H1 (cell line): ENCODE measurements around the gene DNAJC9. TPM values are rescaled to one million over a fixed set of nuclear protein-coding genes. Genes with fewer than 3 reads are reported as not detected.

Experiments used
- CTCF ChIA-PET: fragments of 300-600 bp; sonication (Branson Sonifier 250); formaldehyde crosslinking; loops from one replicate; lab custom pipeline; 2021; ENCODE audit not compliant: partially characterized antibody; lab: Charles Lee
- POLR2A ChIA-PET: fragments of 300-600 bp; sonication (Branson Sonifier 250); formaldehyde crosslinking; loops from one replicate; lab custom pipeline; 2021; ENCODE audit warnings: inconsistent platforms; ENCODE audit not compliant: partially characterized antibody; lab: Charles Lee
- DNase-seq, 2 experiments: peaks; one replicate each; pipeline versions ENCODE4 v3.0.0 to v3.0.0-alpha.2; 2010 to 2022; ENCODE audit warnings: low spot score in 2 of 2, low read depth in 1 of 2, mixed read lengths in 1 of 2
- FAIRE-seq: peaks from 2 replicates; lab custom pipeline; 2011; peaks lifted over from hg19 to GRCh38; lab: Jason Lieb, UNC
- H2AFZ ChIP-seq: 2 replicates; pipeline ENCODE4 v1.8.1; 2012; ENCODE audit warnings: low read length, inconsistent platforms
- H2AK5ac ChIP-seq: 2 replicates; pipeline ENCODE4 v1.6.1; 2013; ENCODE audit warnings: low read depth, low read length
- H2BK120ac ChIP-seq: replicated peaks from 2 replicates; pipeline ENCODE3; 2013; ENCODE audit warnings: low read depth, low read length, inconsistent platforms
- H2BK12ac ChIP-seq: 2 replicates; pipeline ENCODE4 v1.6.1; 2013; ENCODE audit warnings: low read depth, low read length
- H2BK15ac ChIP-seq: 2 replicates; pipeline ENCODE4 v1.6.1; 2013; ENCODE audit warnings: low read length
- H2BK20ac ChIP-seq: 2 replicates; pipeline ENCODE4 v1.6.1; 2013; ENCODE audit warnings: low read length
- H2BK5ac ChIP-seq: 2 replicates; pipeline ENCODE4 v1.6.1; 2013; ENCODE audit warnings: low read depth, low read length
- H3K14ac ChIP-seq: 2 replicates; pipeline ENCODE4 v1.6.1; 2013; ENCODE audit warnings: inconsistent platforms; ENCODE audit not compliant: insufficient read length
- H3K18ac ChIP-seq: 2 replicates; pipeline ENCODE4 v1.6.1; 2013; ENCODE audit warnings: low read length; ENCODE audit errors: extremely low read depth
- H3K23ac ChIP-seq: 2 replicates; pipeline ENCODE4 v1.6.1; 2013; ENCODE audit warnings: inconsistent platforms; ENCODE audit not compliant: insufficient read length
- H3K23me2 ChIP-seq: 2 replicates; pipeline ENCODE4 v1.6.1; 2013; ENCODE audit warnings: low read depth, low read length
- H3K27ac ChIP-seq: 2 replicates; pipeline ENCODE4 v1.6.1; 2011; ENCODE audit warnings: low read depth, low read length, inconsistent platforms
- H3K27me3 ChIP-seq, 4 experiments: replicated peaks in 1 of 4; 1 replicate in 1 of 4; 2 replicates in 3 of 4; pipeline versions ENCODE4 v1.6.1 to v1.8.1; 2011 to 2013; ENCODE audit warnings: low read length in 3 of 4, mild to moderate bottlenecking in 3 of 4, inconsistent platforms in 2 of 4, mixed read lengths in 2 of 4, moderate library complexity in 1 of 4; ENCODE audit not compliant: control insufficient read depth in 3 of 4, insufficient read depth in 3 of 4; ENCODE audit errors: extremely low read depth in 1 of 4
- H3K36me3 ChIP-seq, 4 experiments: 2 replicates each; pipeline versions ENCODE4 v1.6.1 to v1.8.1; 2011 to 2013; ENCODE audit warnings: mild to moderate bottlenecking in 4 of 4, low read length in 3 of 4, moderate library complexity in 2 of 4, control low read depth in 1 of 4, inconsistent platforms in 1 of 4; ENCODE audit not compliant: insufficient read depth in 4 of 4, control insufficient read depth in 2 of 4
- H3K4ac ChIP-seq: replicated peaks from 2 replicates; pipeline ENCODE3; 2013; ENCODE audit warnings: low read length, low read depth, mixed read lengths, inconsistent platforms; ENCODE audit not compliant: insufficient read length
- H3K4me1 ChIP-seq, 4 experiments: replicated peaks in 1 of 4; 1 replicate in 1 of 4; 2 replicates in 3 of 4; pipeline versions ENCODE4 v1.6.1 to v1.8.1; 2011 to 2013; ENCODE audit warnings: low read length in 3 of 4, inconsistent platforms in 2 of 4, mixed read lengths in 1 of 4; ENCODE audit not compliant: insufficient read depth in 4 of 4, control insufficient read depth in 3 of 4
- H3K4me2 ChIP-seq, 2 experiments: 2 replicates each; pipeline versions ENCODE4 v1.6.1 to v1.8.1; 2011 to 2013; ENCODE audit warnings: low read depth in 2 of 2, low read length in 2 of 2, control low read depth in 1 of 2, inconsistent platforms in 1 of 2, mild to moderate bottlenecking in 1 of 2; ENCODE audit not compliant: insufficient read depth in 1 of 2
- H3K4me3 ChIP-seq, 4 experiments: fragments of 200-600, 300-600 bp in 1 of 4; sonication (generic), shearing (Covaris generic), sonication (Bioruptor Twin) in 1 of 4; 2 replicates each; pipeline versions ENCODE4 v1.5.1 to v1.8.1; 2011 to 2016; ENCODE audit warnings: low read length in 4 of 4, low read depth in 3 of 4, control low read depth in 2 of 4, inconsistent platforms in 2 of 4, mild to moderate bottlenecking in 2 of 4, mixed read lengths in 1 of 4, moderate library complexity in 1 of 4; ENCODE audit not compliant: insufficient read depth in 2 of 4; ENCODE audit errors: extremely low read depth in 1 of 4
- H3K56ac ChIP-seq: replicated peaks from 2 replicates; pipeline ENCODE3; 2013; ENCODE audit warnings: low read depth, mild to moderate bottlenecking, mixed read lengths, low read length, inconsistent platforms; ENCODE audit not compliant: insufficient read length
- H3K79me1 ChIP-seq: 2 replicates; pipeline ENCODE4 v1.6.1; 2013; ENCODE audit warnings: low read depth, low read length, control low read depth
- H3K79me2 ChIP-seq, 2 experiments: 2 replicates each; pipeline versions ENCODE4 v1.6.1 to v1.8.1; 2012 to 2013; ENCODE audit warnings: low read length in 2 of 2, mild to moderate bottlenecking in 2 of 2, inconsistent platforms in 1 of 2; ENCODE audit not compliant: insufficient read depth in 2 of 2, control insufficient read depth in 1 of 2
- H3K9ac ChIP-seq, 4 experiments: replicated peaks in 1 of 4; 1 replicate in 1 of 4; 2 replicates in 3 of 4; pipeline versions ENCODE4 v1.6.1 to v1.8.1; 2011 to 2013; ENCODE audit warnings: low read depth in 3 of 4, low read length in 3 of 4, control low read depth in 2 of 4, mild to moderate bottlenecking in 2 of 4, moderate library complexity in 2 of 4, inconsistent platforms in 1 of 4; ENCODE audit errors: extremely low read depth in 1 of 4
- H3K9me3 ChIP-seq, 2 experiments: 2 replicates each; pipeline versions ENCODE4 v1.6.1 to v1.8.1; 2012 to 2013; ENCODE audit warnings: mild to moderate bottlenecking in 2 of 2, moderate library complexity in 2 of 2, control low read depth in 1 of 2, inconsistent platforms in 1 of 2, low read depth in 1 of 2, low read length in 1 of 2, mixed read lengths in 1 of 2; ENCODE audit not compliant: insufficient read depth in 2 of 2
- H4K20me1 ChIP-seq, 2 experiments: replicated peaks in 1 of 2; 2 replicates each; pipeline versions ENCODE3 to v1.8.1; 2011 to 2013; ENCODE audit warnings: inconsistent platforms in 2 of 2, low read length in 2 of 2, mild to moderate bottlenecking in 1 of 2; ENCODE audit not compliant: insufficient read depth in 2 of 2, control insufficient read depth in 1 of 2
- H4K5ac ChIP-seq: 2 replicates; pipeline ENCODE4 v1.6.1; 2013; ENCODE audit warnings: low read length, low read depth, mixed read lengths, inconsistent platforms; ENCODE audit not compliant: insufficient read length
- H4K8ac ChIP-seq: 2 replicates; pipeline ENCODE4 v1.8.0; 2013; ENCODE audit warnings: mild to moderate bottlenecking, moderate library complexity, low read length, inconsistent platforms; ENCODE audit not compliant: insufficient read depth; ENCODE audit errors: extremely low read depth
- H4K91ac ChIP-seq: replicated peaks from 2 replicates; pipeline ENCODE3; 2013; ENCODE audit warnings: low read length, mixed read lengths, inconsistent platforms; ENCODE audit not compliant: insufficient read length
- BACH1 ChIP-seq: IDR thresholded peaks from 2 replicates; pipeline ENCODE4 v1.6.1; 2012; ENCODE audit warnings: low read length, improper control_type of control experiment
- CHD1 ChIP-seq: IDR thresholded peaks from 2 replicates; pipeline ENCODE4 v1.6.1; 2012; ENCODE audit warnings: low read depth, low read length, improper control_type of control experiment
- EZH2 ChIP-seq: fragments of 200-600 bp; sonication (generic); IDR thresholded peaks from 2 replicates; pipeline ENCODE4 v1.7.1; 2012; ENCODE audit warnings: low read depth, mild to moderate bottlenecking, moderate library complexity, low read length, inconsistent platforms; ENCODE audit not compliant: severe bottlenecking
- GABPA ChIP-seq: IDR thresholded peaks from 2 replicates; pipeline ENCODE4 v1.6.1; 2011; ENCODE audit warnings: mild to moderate bottlenecking, low read length, moderate library complexity, borderline replicate concordance; ENCODE audit not compliant: insufficient read depth
- NANOG ChIP-seq: IDR thresholded peaks from 2 replicates; pipeline ENCODE4 v1.6.1; 2011; ENCODE audit warnings: low read length, low read depth, mild to moderate bottlenecking, inconsistent platforms; ENCODE audit not compliant: insufficient read depth, poor library complexity, severe bottlenecking
- POLR2A ChIP-seq, 2 experiments: IDR thresholded peaks; 1 replicate in 1 of 2; 2 replicates in 1 of 2; pipeline ENCODE4 v1.6.1; 2011; ENCODE audit warnings: low read depth in 2 of 2, low read length in 2 of 2, mild to moderate bottlenecking in 2 of 2; ENCODE audit errors: control extremely low read depth in 1 of 2
- POU5F1 ChIP-seq: IDR thresholded peaks from 2 replicates; pipeline ENCODE4 v1.6.1; 2011; ENCODE audit warnings: low read depth, mild to moderate bottlenecking, low read length, moderate library complexity
- RXRA ChIP-seq: IDR thresholded peaks from 2 replicates; pipeline ENCODE4 v1.6.1; 2011; ENCODE audit warnings: low read depth, mild to moderate bottlenecking, low read length, moderate library complexity; ENCODE audit not compliant: insufficient read depth
- SIN3A ChIP-seq, 2 experiments: IDR thresholded peaks in 1 of 2; conservative IDR thresholded peaks in 1 of 2; 2 replicates each; pipeline ENCODE4 v1.6.1; 2011 to 2012; ENCODE audit warnings: low read length in 2 of 2, improper control_type of control experiment in 1 of 2, low read depth in 1 of 2, mild to moderate bottlenecking in 1 of 2
- SRF ChIP-seq: IDR thresholded peaks from 2 replicates; pipeline ENCODE4 v1.6.1; 2011; ENCODE audit warnings: mild to moderate bottlenecking, low read depth, low read length, moderate library complexity
- TBP ChIP-seq: IDR thresholded peaks from 2 replicates; pipeline ENCODE4 v1.6.1; 2011; ENCODE audit warnings: low read depth, low read length, improper control_type of control experiment
- USF2 ChIP-seq: IDR thresholded peaks from 2 replicates; pipeline ENCODE4 v1.6.1; 2011; ENCODE audit warnings: low read length, improper control_type of control experiment
- WGBS, 2 experiments: shearing (Covaris generic) in 1 of 2; methylation state at CpG; one replicate each; pipeline versions ENCODE4 v1.1.6 to v1.1.7; 2013 to 2015; ENCODE audit warnings: low lambda C conversion rate in 2 of 2, mixed read lengths in 2 of 2, inconsistent platforms in 1 of 2, low coverage in 1 of 2, missing lambda C conversion rate in 1 of 2; ENCODE audit not compliant: insufficient replicate concordance in 2 of 2, insufficient coverage in 1 of 2, insufficient read length in 1 of 2; ENCODE audit errors: extremely low coverage in 1 of 2, missing lambda C conversion rate in 1 of 2; 5-methylcytosine and 5-hydroxymethylcytosine counted together
- polyA plus RNA-seq, 7 experiments: library from polyadenylated mRNA; depleted of rRNA in 3 of 7; stranded (reverse) in 5 of 7; unstranded in 2 of 7; fragments of >200 nt in 5 of 7; fragments of 200-250 nt in 2 of 7; gene quantifications; 1 replicate in 5 of 7; 2 replicates in 1 of 7; 4 replicates in 1 of 7; pipeline versions ENCODE4 v1.2.1 to v1.2.3, GENCODE V29; 2011 to 2013; ENCODE audit warnings: missing spikeins in 2 of 7, mixed read lengths in 2 of 7
- total RNA-seq: library from RNA; stranded (reverse); fragmentation: NEBNext Ultra II Directional; extraction: Animal tissue kit (Norgen Biotek cat#: 25700); gene quantifications from 2 replicates; pipeline ENCODE4 v1.2.1, GENCODE V29; 2021

The DNAJC9 gene
- total and polyA plus RNA-seq, 2 of the 8 experiments (the other 6 are each of a cell fraction or from before 2014, with no cell fraction given): 26.0 to 32.2 TPM

- Histone ChIP-seq H3K18ac (no peak overlapping the region), H2BK120ac (no peak overlapping the region), H2AFZ (no peak overlapping the region), H2BK15ac (no peak overlapping the region), H3K79me1 (no peaks in the 10 kb centered on the region), H2AK5ac (no peak overlapping the region), H3K4me3 (no peak overlapping the region), H2BK12ac (no peak overlapping the region), H2BK5ac (no peak overlapping the region), H4K8ac (no peak overlapping the region), H3K9ac (no peak overlapping the region), H4K5ac (no peak overlapping the region), H3K23me2 (no peaks in the 10 kb centered on the region), H3K27me3 (no peaks in the 10 kb centered on the region), H3K23ac (no peak overlapping the region), H3K4me1 (no peaks in the 10 kb centered on the region), H4K91ac (no peak overlapping the region), H2BK20ac (no peak overlapping the region), H3K9me3 (peaks cover 9 to 13% of the 10 kb centered on the region in 2 experiments), H4K20me1 (no peaks in the 10 kb centered on the region), H3K27ac (no peak overlapping the region), H3K4ac (no peak overlapping the region), H3K4me2 (no peak overlapping the region), H3K14ac (no peak overlapping the region), H3K36me3 (peaks cover 0 to 6% (median 1%) of the 10 kb centered on the region in 4 experiments; a peak in 2 of 8 replicates), H3K79me2 (no peaks in the 10 kb centered on the region), H3K56ac (no peak overlapping the region)
- ChIA-PET CTCF (interaction anchor here (1.6 kb wide), 1 partner anchor 401 kb away, joined by 3 read pairs; no protein-coding TSS in a partner anchor), POLR2A (no interaction called here)
- FAIRE-seq: no peak
- 89% methylated on average over 4 of the region's 4 CpGs; no CpG with 5 or more reads in 1 of the 2 experiments for WGBS, 2 experiments
- DNase-seq: no peak
- no peak for TF ChIP-seq SRF
- TF ChIP-seq TBP: no peak
- no peak for TF ChIP-seq SIN3A (conservative IDR thresholded peaks at IDR 0.05 in 1 of 2, IDR thresholded peaks at IDR 0.05 in 1 of 2; ENCODE audit: low read depth in 1 of 2, low read length in 2 of 2)
- TF ChIP-seq BACH1: no peak
- no peak for TF ChIP-seq USF2
- TF ChIP-seq GABPA: no peak
- TF ChIP-seq POLR2A (IDR thresholded peaks at IDR 0.05; ENCODE audit: control extremely low read depth in 1 of 2, low read depth in 2 of 2, low read length in 2 of 2): no peak
- TF ChIP-seq NANOG: no peak
- TF ChIP-seq RXRA: no peak
- no peak for TF ChIP-seq POU5F1
- no peak for TF ChIP-seq CHD1
- no peak for TF ChIP-seq EZH2
Measured at GRCh38 chr10:73211106-73211811, 35.8 kb downstream of the DNAJC9 start.
